ENCODE results near the gene ZNRF1.

DNA sequence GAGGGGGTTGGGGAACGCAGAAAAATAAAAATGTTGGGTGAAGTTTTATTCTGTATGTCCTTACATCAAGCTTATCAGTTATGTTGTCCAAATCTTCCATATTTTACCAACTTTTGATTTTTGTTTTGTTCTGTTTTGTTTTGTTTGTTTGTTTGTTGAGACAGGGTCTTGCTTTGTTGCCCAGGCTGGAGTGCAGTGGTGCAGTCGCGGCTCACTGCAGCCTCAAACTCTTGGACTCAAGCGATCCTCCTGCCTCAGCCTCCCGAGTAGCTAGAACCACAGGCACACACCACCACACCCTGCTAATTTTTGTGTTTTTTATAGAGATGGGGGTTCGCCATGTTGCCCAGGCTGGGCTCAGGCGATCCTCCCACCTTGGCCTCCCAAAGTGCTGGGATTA, 20.8 kb downstream of the ZNRF1 start:
- TF ChIP-seq EP300 (IDR thresholded peaks at IDR 0.05; ENCODE audit: low read depth) (no peak), CTCF (IDR thresholded peaks at IDR 0.05) (no peak)
